HL-60 (cell line): Measurements from ENCODE around the gene CHCHD6.

ENCODE experiments used
- CTCF ChIP-seq: IDR thresholded peaks from one replicate; pipeline ENCODE4 v1.5.1; 2011; ENCODE audit warnings: low read length, control low read depth, inconsistent platforms; ENCODE audit not compliant: insufficient read depth
- POLR2AphosphoS5 ChIP-seq: IDR thresholded peaks from 2 replicates; pipeline ENCODE4 v1.6.1; 2012; ENCODE audit warnings: low read depth
- REST ChIP-seq: IDR thresholded peaks from 2 replicates; pipeline ENCODE4 v1.6.1; 2012; ENCODE audit warnings: low read depth; ENCODE audit not compliant: insufficient replicate concordance

- no peak for TF ChIP-seq CTCF
- no peak for TF ChIP-seq POLR2AphosphoS5
- TF ChIP-seq REST: no peak
Observed at GRCh38 chr3:126811530-126811929, 107.5 kb downstream of the CHCHD6 start.
